ENCODE results near the gene RPRD1A. TPM values are rescaled to one million over a fixed set of nuclear protein-coding genes. Genes with fewer than 3 reads are reported as not detected.
"Not testable (repeated sequence)": the region's sequence is repeated elsewhere in the genome, so short reads cannot be mapped to it uniquely, and the experiment has no call there.

RPRD1A gene
- polyA plus RNA-seq, 1 of the 3 experiments (the other 2 are of a cell fraction): 28.9 TPM

DNA sequence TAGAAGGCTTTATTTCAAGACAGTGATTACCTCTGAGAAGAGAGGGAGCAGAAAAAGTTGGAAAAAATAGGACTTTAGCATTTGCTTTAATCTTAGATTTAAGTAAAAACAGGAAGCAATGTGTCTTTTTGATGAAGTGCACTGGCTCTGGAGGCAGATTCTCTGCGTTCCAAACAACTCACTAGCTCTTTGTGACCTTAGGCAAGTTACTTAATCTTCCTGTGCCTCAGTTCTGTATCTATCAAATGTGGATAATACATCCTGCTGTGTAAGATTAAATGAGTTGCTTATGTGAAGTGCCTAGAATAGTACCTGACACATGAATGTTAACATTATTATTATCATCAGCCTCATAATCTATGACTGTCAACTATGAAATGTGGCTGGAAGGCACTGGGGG is 42.3 kb downstream of the RPRD1A start (continued):
- TF ChIP-seq RCOR1 (IDR thresholded peaks at IDR 0.05; ENCODE audit: low read length) (peak; percentile 53; the same call in 1 of the 2 replicates), FOSL2 (IDR thresholded peaks at IDR 0.05; ENCODE audit: borderline replicate concordance, low read depth) (no peak), YY1 (IDR thresholded peaks at IDR 0.05; ENCODE audit: low read depth) (no peak), NRF1 (IDR thresholded peaks at IDR 0.05; ENCODE audit: low read depth, low read length) (no peak)
- TF ChIP-seq, protein P1, sequence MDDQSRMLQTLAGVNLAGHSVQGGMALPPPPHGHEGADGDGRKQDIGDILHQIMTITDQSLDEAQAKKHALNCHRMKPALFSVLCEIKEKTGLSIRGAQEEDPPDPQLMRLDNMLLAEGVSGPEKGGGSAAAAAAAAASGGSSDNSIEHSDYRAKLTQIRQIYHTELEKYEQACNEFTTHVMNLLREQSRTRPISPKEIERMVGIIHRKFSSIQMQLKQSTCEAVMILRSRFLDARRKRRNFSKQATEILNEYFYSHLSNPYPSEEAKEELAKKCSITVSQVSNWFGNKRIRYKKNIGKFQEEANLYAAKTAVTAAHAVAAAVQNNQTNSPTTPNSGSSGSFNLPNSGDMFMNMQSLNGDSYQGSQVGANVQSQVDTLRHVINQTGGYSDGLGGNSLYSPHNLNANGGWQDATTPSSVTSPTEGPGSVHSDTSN (IDR thresholded peaks at IDR 0.05): peak; percentile 88
- TF ChIP-seq, protein P2, sequence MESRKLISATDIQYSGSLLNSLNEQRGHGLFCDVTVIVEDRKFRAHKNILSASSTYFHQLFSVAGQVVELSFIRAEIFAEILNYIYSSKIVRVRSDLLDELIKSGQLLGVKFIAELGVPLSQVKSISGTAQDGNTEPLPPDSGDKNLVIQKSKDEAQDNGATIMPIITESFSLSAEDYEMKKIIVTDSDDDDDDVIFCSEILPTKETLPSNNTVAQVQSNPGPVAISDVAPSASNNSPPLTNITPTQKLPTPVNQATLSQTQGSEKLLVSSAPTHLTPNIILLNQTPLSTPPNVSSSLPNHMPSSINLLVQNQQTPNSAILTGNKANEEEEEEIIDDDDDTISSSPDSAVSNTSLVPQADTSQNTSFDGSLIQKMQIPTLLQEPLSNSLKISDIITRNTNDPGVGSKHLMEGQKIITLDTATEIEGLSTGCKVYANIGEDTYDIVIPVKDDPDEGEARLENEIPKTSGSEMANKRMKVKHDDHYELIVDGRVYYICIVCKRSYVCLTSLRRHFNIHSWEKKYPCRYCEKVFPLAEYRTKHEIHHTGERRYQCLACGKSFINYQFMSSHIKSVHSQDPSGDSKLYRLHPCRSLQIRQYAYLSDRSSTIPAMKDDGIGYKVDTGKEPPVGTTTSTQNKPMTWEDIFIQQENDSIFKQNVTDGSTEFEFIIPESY (IDR thresholded peaks at IDR 0.05; ENCODE audit: borderline replicate concordance, low read depth): no peak

DNA sequence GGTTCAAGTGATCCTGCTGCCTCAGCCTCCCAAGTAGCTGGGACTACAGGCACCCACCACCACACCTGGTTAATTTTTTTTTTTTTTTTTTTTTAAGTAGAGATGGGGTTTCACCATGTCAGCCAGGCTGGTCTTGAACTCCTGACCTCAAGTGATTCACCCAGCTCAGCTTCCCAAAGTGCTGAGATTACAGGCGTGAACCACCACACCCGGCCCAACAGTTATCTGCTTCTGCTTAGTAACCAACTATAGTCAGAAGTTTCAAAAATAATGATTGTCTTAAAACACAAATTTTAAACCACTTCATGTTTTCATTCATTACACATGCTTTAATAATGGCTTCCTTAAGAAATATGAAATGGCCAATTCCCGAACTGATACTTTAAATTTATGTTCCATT is 43.1 kb downstream of the RPRD1A start:
- H2AFZ ChIP-seq (ENCODE audit: low read depth); H3K9ac ChIP-seq; DNase-seq; H3K9me3 ChIP-seq; H3F3A ChIP-seq (replicated peaks; ENCODE audit: insufficient read depth); H3K4me3 ChIP-seq (ENCODE audit: low read depth in 2 of 2, low read length in 1 of 2); H3K4me2 ChIP-seq; H3K79me2 ChIP-seq (ENCODE audit: insufficient read depth); H3K9me2 ChIP-seq; POLR2A ChIA-PET; H4K20me1 ChIP-seq (ENCODE audit: insufficient read depth); H3K27me3 ChIP-seq (ENCODE audit: insufficient read depth): not testable (repeated sequence)
- WGBS (ENCODE audit: low lambda C conversion rate): 89% methylated on average over 3 of the region's 3 CpGs
- Histone ChIP-seq H3K4me1 (ENCODE audit: control insufficient read depth in 1 of 2, insufficient read depth in 2 of 2, low read depth in 1 of 2, low read length in 1 of 2) (peaks cover 0 to 13% of the 10 kb centered on the region in 2 experiments; a peak in 3 of 4 replicates), H3K36me3 (replicated peaks in 1 of 2; ENCODE audit: control insufficient read depth in 1 of 2, insufficient read depth in 2 of 2, low read length in 1 of 2) (peaks cover 24 to 26% of the 10 kb centered on the region in 2 experiments), H3K27ac (ENCODE audit: low read depth in 2 of 2, low read length in 1 of 2) (peak overlapping the region in 1 of 2 experiments; percentile 81; a peak in 1 of 4 replicates)
- CTCF ChIA-PET: interaction anchor here (1.2 to 1.4 kb wide), 2 partner anchors 40 to 733 kb away, joined by 3 to 5 read pairs; no protein-coding TSS in a partner anchor

DNA sequence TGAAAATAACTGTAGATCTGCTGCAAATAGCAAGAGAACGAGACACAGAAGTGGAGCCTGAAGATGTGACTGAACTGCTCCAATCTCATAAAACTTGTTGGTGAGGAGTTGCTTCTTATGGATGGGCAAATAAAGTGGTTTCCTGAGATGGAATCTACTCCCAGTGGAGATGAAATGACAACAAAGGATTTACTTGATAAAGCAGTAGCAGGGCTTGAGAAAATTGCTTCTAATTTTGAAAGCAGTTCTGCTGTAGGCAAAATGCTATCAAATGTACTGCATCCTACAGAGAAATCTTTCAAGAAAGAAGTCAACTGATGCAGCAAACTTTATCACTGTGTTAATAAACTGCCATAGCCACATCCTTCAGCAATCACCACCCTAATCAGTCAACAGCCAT is 44.0 kb downstream of the RPRD1A start:
- H3K4me3 ChIP-seq (ENCODE audit: low read depth in 2 of 2, low read length in 1 of 2): no peak overlapping the region
- ChIA-PET POLR2A (no interaction called here), CTCF (interaction anchor here (1.3 kb wide), 1 partner anchor 14 kb away, joined by 3 read pairs; no protein-coding TSS in a partner anchor)
- H3K9ac ChIP-seq: no peak overlapping the region
- no peaks in the 10 kb centered on the region for H3K27me3 ChIP-seq (ENCODE audit: insufficient read depth)
- no peaks in the 10 kb centered on the region for H3F3A ChIP-seq (replicated peaks; ENCODE audit: insufficient read depth)
- peaks cover 0 to 13% of the 10 kb centered on the region in 2 experiments; a peak in 2 of 4 replicates for H3K4me1 ChIP-seq (ENCODE audit: control insufficient read depth in 1 of 2, insufficient read depth in 2 of 2, low read depth in 1 of 2, low read length in 1 of 2)
- H2AFZ ChIP-seq (ENCODE audit: low read depth): no peak overlapping the region
- no peak for DNase-seq
- H3K36me3 ChIP-seq (replicated peaks in 1 of 2; ENCODE audit: control insufficient read depth in 1 of 2, insufficient read depth in 2 of 2, low read length in 1 of 2): peaks cover 20 to 23% of the 10 kb centered on the region in 2 experiments
- H3K27ac ChIP-seq (ENCODE audit: low read depth in 2 of 2, low read length in 1 of 2): 0 out of 4 replicates have a peak overlapping the region, but pooled peaks of 1 of the 2 experiments have one; percentile 7
- no peak overlapping the region for H3K4me2 ChIP-seq
- no peaks in the 10 kb centered on the region for H3K79me2 ChIP-seq (ENCODE audit: insufficient read depth)
- WGBS (ENCODE audit: low lambda C conversion rate): 96% methylated on average over 1 of the region's 1 CpG
- TF ChIP-seq, protein P3, sequence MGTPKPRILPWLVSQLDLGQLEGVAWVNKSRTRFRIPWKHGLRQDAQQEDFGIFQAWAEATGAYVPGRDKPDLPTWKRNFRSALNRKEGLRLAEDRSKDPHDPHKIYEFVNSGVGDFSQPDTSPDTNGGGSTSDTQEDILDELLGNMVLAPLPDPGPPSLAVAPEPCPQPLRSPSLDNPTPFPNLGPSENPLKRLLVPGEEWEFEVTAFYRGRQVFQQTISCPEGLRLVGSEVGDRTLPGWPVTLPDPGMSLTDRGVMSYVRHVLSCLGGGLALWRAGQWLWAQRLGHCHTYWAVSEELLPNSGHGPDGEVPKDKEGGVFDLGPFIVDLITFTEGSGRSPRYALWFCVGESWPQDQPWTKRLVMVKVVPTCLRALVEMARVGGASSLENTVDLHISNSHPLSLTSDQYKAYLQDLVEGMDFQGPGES (IDR thresholded peaks at IDR 0.05; ENCODE audit: low read depth, low read length): no peak
- TF ChIP-seq FOXM1 (IDR thresholded peaks at IDR 0.05; ENCODE audit: low read depth) (no peak), POLR2AphosphoS5 (IDR thresholded peaks at IDR 0.05; ENCODE audit: low read depth, low read length) (no peak), GABPA (IDR thresholded peaks at IDR 0.05; ENCODE audit: low read depth) (no peak), TEAD4 (IDR thresholded peaks at IDR 0.05; ENCODE audit: borderline replicate concordance, insufficient read depth) (no peak), RFX5 (IDR thresholded peaks at IDR 0.05; ENCODE audit: low read length) (no peak), RCOR1 (IDR thresholded peaks at IDR 0.05; ENCODE audit: low read length) (no peak)
- no peaks in the 10 kb centered on the region for H3K9me2 ChIP-seq
- no peaks in the 10 kb centered on the region for H3K9me3 ChIP-seq
- H4K20me1 ChIP-seq (ENCODE audit: insufficient read depth): no peaks in the 10 kb centered on the region

Measured in SK-N-SH (cell line).